K562 (cell line): ENCODE results near the gene KCTD4. TPM values are rescaled to one million over a fixed set of nuclear protein-coding genes. Genes with fewer than 3 reads are reported as not detected.

Experiments
- ATAC-seq: fragments of 200-7000 bp; cut with Tn5 transposase; 3 replicates; pipeline ENCODE4 v1.9.1; 2020; ENCODE audit warnings: moderate library complexity
- BruUV-seq: library from RNA; stranded (reverse); fragments of 400-500 nt; replicated peaks from 2 replicates; lab custom pipeline; 2021; lab: Mats Ljungman, UMichigan
- CTCF ChIA-PET: fragments of 300-600 bp; formaldehyde crosslinking; extraction: SDS; loops from one replicate; lab custom pipeline; 2021; ENCODE audit warnings: low intra/inter-chr PET ratio; lab: Yijun Ruan, JAX
- POLR2A ChIA-PET: fragments of 300-600, 350-650 bp; sonication (Branson Sonifier 250); formaldehyde crosslinking; extraction: SDS; loops from one replicate; lab custom pipeline; 2021; ENCODE audit warnings: antibody characterized with exemption, inconsistent platforms; lab: Yijun Ruan, JAX
- DNase-seq, 4 experiments: peaks; one replicate each; pipeline versions ENCODE4 v3.0.0 to v3.0.0-alpha.2; 2011 to 2018; ENCODE audit warnings: low spot score in 3 of 4, mixed read lengths in 3 of 4; ENCODE audit errors: extremely low read depth in 1 of 4
- FAIRE-seq: peaks from 2 replicates; lab custom pipeline; 2011; peaks lifted over from hg19 to GRCh38; lab: Jason Lieb, UNC
- H2AFZ ChIP-seq: 2 replicates; pipeline ENCODE4 v1.6.0; 2011; ENCODE audit warnings: low read depth, low read length, control low read depth, inconsistent platforms
- H3K27ac ChIP-seq: fragments of 200-600 bp; 3 replicates; pipeline ENCODE4 v1.8.0; 2011; ENCODE audit warnings: low read depth, mild to moderate bottlenecking, control low read depth, inconsistent platforms, low read length, moderate library complexity, mixed read lengths; ENCODE audit errors: extremely low read depth
- H3K27me3 ChIP-seq, 2 experiments: fragments of 300-600 bp in 1 of 2; 2 replicates in 1 of 2; 3 replicates in 1 of 2; pipeline versions ENCODE4 v1.6.0 to v1.8.0; 2011; ENCODE audit warnings: inconsistent platforms in 2 of 2, low read length in 2 of 2, mild to moderate bottlenecking in 1 of 2, mixed read lengths in 1 of 2, moderate library complexity in 1 of 2; ENCODE audit not compliant: control insufficient read depth in 2 of 2, insufficient read depth in 2 of 2
- H3K36me3 ChIP-seq: fragments of 300-600 bp; 3 replicates; pipeline ENCODE4 v1.8.0; 2011; ENCODE audit warnings: mild to moderate bottlenecking, low read length, inconsistent platforms; ENCODE audit not compliant: control insufficient read depth, insufficient read depth
- H3K4me1 ChIP-seq, 2 experiments: fragments of 200-600 bp in 1 of 2; replicated peaks in 1 of 2; 2 replicates in 1 of 2; 3 replicates in 1 of 2; pipeline versions ENCODE4 v1.5.1 to v1.8.0; 2011; ENCODE audit warnings: inconsistent platforms in 2 of 2, low read length in 2 of 2, mild to moderate bottlenecking in 1 of 2, mixed read lengths in 1 of 2, moderate library complexity in 1 of 2; ENCODE audit not compliant: control insufficient read depth in 2 of 2, insufficient read depth in 2 of 2
- H3K4me2 ChIP-seq: 2 replicates; pipeline ENCODE4 v1.6.1; 2011; ENCODE audit warnings: low read length, control low read depth, inconsistent platforms, mixed read lengths; ENCODE audit not compliant: insufficient read depth
- H3K4me3 ChIP-seq: fragments of 200-600 bp; sonication (generic), shearing (Covaris generic); 2 replicates; pipeline ENCODE4 v1.5.1; 2016; ENCODE audit warnings: control low read depth, inconsistent platforms
- H3K79me2 ChIP-seq: fragments of 200-600 bp; 3 replicates; pipeline ENCODE4 v1.8.0; 2011; ENCODE audit warnings: low read length, inconsistent platforms; ENCODE audit not compliant: control insufficient read depth, insufficient read depth
- H3K9ac ChIP-seq, 2 experiments: 2 replicates each; pipeline versions ENCODE4 v1.6.0 to v1.6.1; 2011; ENCODE audit warnings: low read depth in 2 of 2, low read length in 2 of 2, control low read depth in 1 of 2, inconsistent platforms in 1 of 2, mild to moderate bottlenecking in 1 of 2, mixed read lengths in 1 of 2; ENCODE audit not compliant: insufficient read depth in 1 of 2
- H3K9me1 ChIP-seq: one replicate; pipeline ENCODE4 v1.6.0; 2011; ENCODE audit warnings: inconsistent platforms, mild to moderate bottlenecking, low read length, moderate library complexity; ENCODE audit not compliant: control insufficient read depth, insufficient read depth
- H3K9me3 ChIP-seq: replicated peaks from 2 replicates; pipeline ENCODE4 v1.5.1; 2011; ENCODE audit warnings: low read depth, low read length, inconsistent platforms; ENCODE audit not compliant: control insufficient read depth, insufficient read depth
- H4K20me1 ChIP-seq: replicated peaks from 2 replicates; pipeline ENCODE4 v1.6.1; 2011; ENCODE audit warnings: low read length, inconsistent platforms, mixed read lengths; ENCODE audit not compliant: control insufficient read depth, insufficient read depth
- ILK ChIP-seq: fragments of 450-650 bp; IDR thresholded peaks from 2 replicates; pipeline ENCODE4 v1.6.1; 2016; ENCODE audit warnings: missing genetic modification characterization, low read depth, mild to moderate bottlenecking, missing compliant biosample characterization, moderate library complexity, borderline replicate concordance
- WGBS: fragments of 100-300 bp; shearing (Covaris generic); methylation state at CpG from one replicate; pipeline ENCODE4 v1.1.6; 2016; ENCODE audit warnings: low coverage, mixed read lengths; ENCODE audit not compliant: insufficient coverage; ENCODE audit errors: missing lambda C conversion rate; 5-methylcytosine and 5-hydroxymethylcytosine counted together
- in situ Hi-C: fragments of 300-500 bp; cut with MboI; formaldehyde crosslinking; loops from 4 replicates; pipeline ENCODE4 v1.15.0; 2018; ENCODE audit warnings: inconsistent platforms, mixed read lengths
- intact Hi-C: fragments of 100-400 bp; cut with micrococcal nuclease; formaldehyde crosslinking; loops from 2 replicates; pipeline ENCODE4 v1.14.2; 2022
- polyA plus RNA-seq, 8 experiments: library from polyadenylated mRNA; depleted of rRNA in 4 of 8; stranded (reverse) in 5 of 8; unstranded in 3 of 8; fragments of >200 nt; fragmentation: Nextera tagmentation in 2 of 8; fragmentation: Illumina TruSeq in 1 of 8; extraction: Ambion mirVana in 2 of 8; extraction: Trizol in 1 of 8; gene quantifications; 2 replicates each; pipeline versions ENCODE4 v1.2.1 to v1.2.3, GENCODE V29; 2011 to 2014; ENCODE audit warnings: inconsistent platforms in 1 of 8, missing spikeins in 1 of 8
- total RNA-seq, 7 experiments: library from RNA; depleted of rRNA in 6 of 7; stranded (reverse); fragments of >200 nt in 6 of 7; fragmentation: Illumina TruSeq in 2 of 7; extraction: Trizol in 2 of 7; gene quantifications; 2 replicates each; pipeline versions ENCODE4 v1.2.1 to v1.2.3, GENCODE V29; 2011 to 2021; ENCODE audit warnings: low replicate concordance in 1 of 7
- TF ChIP-seq, protein P1 (sequence below), 2 experiments: fragments of 450-650 bp in 1 of 2; sonication (generic) in 1 of 2; formaldehyde crosslinking in 1 of 2; IDR thresholded peaks; 2 replicates each; pipeline versions ENCODE4 v1.7.1 to v1.9.0; 2016 to 2022; ENCODE audit warnings: inconsistent platforms in 1 of 2, mild to moderate bottlenecking in 1 of 2, missing genetic modification reagents in 1 of 2
- TF ChIP-seq, protein P2 (sequence below): fragments of 450-650 bp; IDR thresholded peaks from 2 replicates; pipeline ENCODE4 v1.6.1; 2016

KCTD4 gene
- total and polyA plus RNA-seq, 9 of the 15 experiments (the other 6 are each of a cell fraction or from before 2014, with no cell fraction given), result not detected

DNA sequence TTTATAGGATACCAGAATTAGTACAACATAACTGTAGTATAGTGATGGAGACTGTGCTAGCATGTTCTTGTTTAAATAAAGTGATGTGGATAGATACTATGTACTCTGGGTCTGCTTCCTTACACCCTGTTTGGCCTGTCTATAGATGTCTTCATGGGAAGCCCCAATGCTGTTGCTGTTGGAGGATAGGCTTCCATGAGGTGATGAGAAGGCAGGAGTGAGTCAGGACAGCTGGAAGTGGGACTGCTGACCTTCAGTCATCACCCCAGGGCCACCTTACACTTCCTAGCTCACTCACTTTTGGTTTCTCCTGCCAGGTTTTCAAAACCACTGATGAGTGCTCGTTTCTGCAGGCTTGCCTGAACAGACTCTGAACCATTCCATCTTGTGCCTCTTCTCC, 4.2 kb downstream of the KCTD4 start:
- intact Hi-C loops, result loop anchor here (10.0 kb wide), 1 partner anchor 108 kb away; no protein-coding TSS in a partner anchor
- in situ Hi-C loops, result no loop called here
- H3K4me1 ChIP-seq, result peaks cover 0 to 5% of the 10 kb centered on the region in 2 experiments; a peak in 2 of 5 replicates
- peaks cover 12% of the 10 kb centered on the region; the same call in 2 of the 3 replicates for H3K79me2 ChIP-seq
- no peak overlapping the region for H3K4me3 ChIP-seq
- no peaks in the 10 kb centered on the region for H3K9me1 ChIP-seq
- H3K36me3 ChIP-seq, result peaks cover 16% of the 10 kb centered on the region
- ChIA-PET CTCF (no interaction called here), POLR2A (interaction anchor here (1.0 to 1.2 kb wide), 2 partner anchors 8 to 9 kb away, joined by 3 to 4 read pairs; no protein-coding TSS in a partner anchor)
- 33% methylated on average over 1 of the region's 1 CpG for WGBS
- H3K9ac ChIP-seq, result no peak overlapping the region
- no peaks in the 10 kb centered on the region for H3K9me3 ChIP-seq
- H3K4me2 ChIP-seq, result no peak overlapping the region
- H4K20me1 ChIP-seq, result no peaks in the 10 kb centered on the region
- no peaks in the 10 kb centered on the region for H3K27me3 ChIP-seq
- no TSS peak for BruUV-seq
- TF ChIP-seq, protein P1, sequence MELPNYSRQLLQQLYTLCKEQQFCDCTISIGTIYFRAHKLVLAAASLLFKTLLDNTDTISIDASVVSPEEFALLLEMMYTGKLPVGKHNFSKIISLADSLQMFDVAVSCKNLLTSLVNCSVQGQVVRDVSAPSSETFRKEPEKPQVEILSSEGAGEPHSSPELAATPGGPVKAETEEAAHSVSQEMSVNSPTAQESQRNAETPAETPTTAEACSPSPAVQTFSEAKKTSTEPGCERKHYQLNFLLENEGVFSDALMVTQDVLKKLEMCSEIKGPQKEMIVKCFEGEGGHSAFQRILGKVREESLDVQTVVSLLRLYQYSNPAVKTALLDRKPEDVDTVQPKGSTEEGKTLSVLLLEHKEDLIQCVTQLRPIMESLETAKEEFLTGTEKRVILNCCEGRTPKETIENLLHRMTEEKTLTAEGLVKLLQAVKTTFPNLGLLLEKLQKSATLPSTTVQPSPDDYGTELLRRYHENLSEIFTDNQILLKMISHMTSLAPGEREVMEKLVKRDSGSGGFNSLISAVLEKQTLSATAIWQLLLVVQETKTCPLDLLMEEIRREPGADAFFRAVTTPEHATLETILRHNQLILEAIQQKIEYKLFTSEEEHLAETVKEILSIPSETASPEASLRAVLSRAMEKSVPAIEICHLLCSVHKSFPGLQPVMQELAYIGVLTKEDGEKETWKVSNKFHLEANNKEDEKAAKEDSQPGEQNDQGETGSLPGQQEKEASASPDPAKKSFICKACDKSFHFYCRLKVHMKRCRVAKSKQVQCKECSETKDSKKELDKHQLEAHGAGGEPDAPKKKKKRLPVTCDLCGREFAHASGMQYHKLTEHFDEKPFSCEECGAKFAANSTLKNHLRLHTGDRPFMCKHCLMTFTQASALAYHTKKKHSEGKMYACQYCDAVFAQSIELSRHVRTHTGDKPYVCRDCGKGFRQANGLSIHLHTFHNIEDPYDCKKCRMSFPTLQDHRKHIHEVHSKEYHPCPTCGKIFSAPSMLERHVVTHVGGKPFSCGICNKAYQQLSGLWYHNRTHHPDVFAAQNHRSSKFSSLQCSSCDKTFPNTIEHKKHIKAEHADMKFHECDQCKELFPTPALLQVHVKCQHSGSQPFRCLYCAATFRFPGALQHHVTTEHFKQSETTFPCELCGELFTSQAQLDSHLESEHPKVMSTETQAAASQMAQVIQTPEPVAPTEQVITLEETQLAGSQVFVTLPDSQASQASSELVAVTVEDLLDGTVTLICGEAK (IDR thresholded peaks at IDR 0.05), result no peak
- TF ChIP-seq, protein P1 (CRISPR knock-in tag; IDR thresholded peaks at IDR 0.05), result peak; percentile 63
- TF ChIP-seq ILK (tag), result no peak
- TF ChIP-seq, protein P2, sequence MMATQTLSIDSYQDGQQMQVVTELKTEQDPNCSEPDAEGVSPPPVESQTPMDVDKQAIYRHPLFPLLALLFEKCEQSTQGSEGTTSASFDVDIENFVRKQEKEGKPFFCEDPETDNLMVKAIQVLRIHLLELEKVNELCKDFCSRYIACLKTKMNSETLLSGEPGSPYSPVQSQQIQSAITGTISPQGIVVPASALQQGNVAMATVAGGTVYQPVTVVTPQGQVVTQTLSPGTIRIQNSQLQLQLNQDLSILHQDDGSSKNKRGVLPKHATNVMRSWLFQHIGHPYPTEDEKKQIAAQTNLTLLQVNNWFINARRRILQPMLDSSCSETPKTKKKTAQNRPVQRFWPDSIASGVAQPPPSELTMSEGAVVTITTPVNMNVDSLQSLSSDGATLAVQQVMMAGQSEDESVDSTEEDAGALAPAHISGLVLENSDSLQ, result no peak
- H3K27ac ChIP-seq, result no peak overlapping the region
- FAIRE-seq (no peak), ATAC-seq (peak; percentile 49; the same call in 2 of the 3 replicates), DNase-seq (peak in 1 of 4 experiments; percentile 2)
- H2AFZ ChIP-seq, result no peak overlapping the region
